GM18499 (cell line): ENCODE results near the gene NOB1.

Experiments used
- ATAC-seq: cut with Tn5 transposase; IDR thresholded peaks from one replicate; pipeline ENCODE4 v1.9.1; 2021; ENCODE audit warnings: moderate number of reproducible peaks; ENCODE audit not compliant: insufficient read depth, unreplicated experiment

NOB1 gene

DNA sequence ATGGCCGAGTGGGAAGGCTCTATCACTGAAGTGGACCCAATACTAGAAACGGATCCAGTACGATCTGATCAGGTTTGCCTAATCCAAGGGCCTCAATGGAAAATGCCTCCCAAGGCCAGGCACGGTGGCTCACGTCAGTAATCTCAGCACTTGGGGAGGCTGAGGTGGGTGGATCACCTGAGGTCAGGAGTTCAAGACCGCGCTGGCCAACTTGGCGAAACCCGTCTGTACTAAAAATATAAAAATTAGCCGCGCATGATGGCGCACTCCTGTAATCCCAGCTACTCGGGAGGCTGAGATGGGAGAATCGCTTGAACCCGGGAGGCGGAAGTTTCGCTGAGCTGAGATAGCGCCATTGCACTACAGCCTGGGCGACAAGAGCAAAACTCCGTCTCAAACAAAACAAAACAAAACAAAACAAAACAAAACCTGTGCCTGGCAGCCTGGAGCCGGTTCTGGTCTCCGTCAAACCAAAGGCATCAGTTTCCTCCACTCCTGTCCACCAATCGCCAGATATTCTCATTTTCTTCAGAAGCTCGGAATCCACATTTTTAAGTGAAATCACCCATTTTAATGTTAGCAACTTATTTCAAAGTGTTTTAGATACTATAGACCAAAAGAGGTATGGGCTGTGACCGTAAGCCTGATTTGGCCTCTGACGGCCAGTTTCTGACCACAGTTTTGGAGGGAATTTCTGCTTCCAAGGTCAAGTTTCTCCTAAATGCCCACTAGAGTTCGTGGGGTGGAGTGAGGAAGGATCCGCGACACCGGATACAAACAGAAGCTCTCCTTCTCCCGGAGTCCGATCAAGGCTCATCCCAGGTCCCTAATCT lies 29.0 kb downstream of the NOB1 start:
- no peak for ATAC-seq

DNA sequence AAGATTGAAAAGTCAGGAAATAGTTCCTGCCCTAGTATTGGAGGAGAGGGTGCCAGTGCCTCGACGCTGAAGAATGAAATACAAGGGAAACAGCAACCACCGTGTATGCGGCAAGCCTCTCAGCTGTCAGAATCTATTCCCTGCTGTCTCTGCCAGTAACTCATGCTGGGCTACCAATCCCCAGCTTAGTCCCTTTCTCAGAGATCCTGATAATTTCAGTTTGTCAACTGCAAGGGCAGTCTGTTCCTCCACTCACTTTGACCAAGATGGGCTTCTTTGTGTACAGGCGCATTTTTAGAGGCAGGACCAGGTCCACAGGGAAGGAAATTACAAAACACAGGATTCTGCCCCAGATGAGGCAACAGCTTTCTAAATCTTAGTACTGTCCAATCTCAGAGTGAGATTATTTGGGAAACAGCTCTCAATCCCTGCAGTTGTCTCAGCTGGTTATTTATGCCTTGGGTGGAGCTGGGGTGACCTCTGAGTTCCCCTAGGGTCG lies 29.7 kb downstream of the NOB1 start:
- no peak for ATAC-seq

DNA sequence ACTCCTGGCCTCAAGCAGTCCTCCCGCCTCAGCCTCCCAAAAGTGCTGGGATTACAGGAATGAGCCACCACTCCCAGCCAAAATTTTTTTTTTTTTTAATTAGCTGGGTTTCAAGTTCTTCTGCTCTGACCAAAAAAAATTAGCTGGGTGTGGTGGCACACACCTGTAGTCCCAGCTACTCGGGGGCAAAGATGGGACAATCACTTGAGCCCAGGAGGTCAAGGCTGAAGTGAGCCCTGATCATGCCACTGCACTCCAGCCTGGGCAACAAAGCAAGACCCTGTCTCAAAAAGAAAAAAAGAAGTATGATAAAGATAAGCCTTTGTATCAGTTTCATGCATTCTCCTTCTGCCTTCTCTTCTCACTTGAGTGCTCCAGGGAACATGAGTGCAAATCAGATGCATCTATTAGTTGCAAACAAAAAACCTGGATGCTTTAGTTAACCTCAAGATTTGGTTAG lies 30.3 kb downstream of the NOB1 start:
- ATAC-seq = no peak

DNA sequence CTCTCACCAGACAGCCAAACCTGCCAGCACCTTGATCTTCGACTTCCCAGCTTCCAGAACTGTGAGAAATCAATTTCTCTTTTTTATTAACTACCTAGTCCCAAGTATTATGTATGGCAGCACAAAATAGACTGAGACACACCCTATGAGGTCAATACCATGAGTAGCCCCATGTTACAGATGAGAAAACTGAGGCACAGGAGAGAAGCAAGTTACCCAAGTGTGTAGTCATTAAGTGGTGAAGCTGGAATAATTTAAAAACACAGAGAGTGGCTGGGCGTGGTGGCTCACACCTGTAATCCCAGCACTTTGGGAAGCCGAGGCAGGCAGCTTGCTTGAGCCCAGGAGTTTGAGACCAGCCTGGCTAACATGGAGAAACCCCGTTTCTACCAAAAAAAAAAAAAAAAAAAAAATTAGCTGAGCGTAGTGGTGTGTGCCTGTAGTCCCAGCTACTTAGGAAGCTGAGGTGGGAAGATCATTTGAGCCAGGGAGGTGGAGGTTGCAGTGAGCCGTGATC lies 33.2 kb downstream of the NOB1 start:
- ATAC-seq = no peak

DNA sequence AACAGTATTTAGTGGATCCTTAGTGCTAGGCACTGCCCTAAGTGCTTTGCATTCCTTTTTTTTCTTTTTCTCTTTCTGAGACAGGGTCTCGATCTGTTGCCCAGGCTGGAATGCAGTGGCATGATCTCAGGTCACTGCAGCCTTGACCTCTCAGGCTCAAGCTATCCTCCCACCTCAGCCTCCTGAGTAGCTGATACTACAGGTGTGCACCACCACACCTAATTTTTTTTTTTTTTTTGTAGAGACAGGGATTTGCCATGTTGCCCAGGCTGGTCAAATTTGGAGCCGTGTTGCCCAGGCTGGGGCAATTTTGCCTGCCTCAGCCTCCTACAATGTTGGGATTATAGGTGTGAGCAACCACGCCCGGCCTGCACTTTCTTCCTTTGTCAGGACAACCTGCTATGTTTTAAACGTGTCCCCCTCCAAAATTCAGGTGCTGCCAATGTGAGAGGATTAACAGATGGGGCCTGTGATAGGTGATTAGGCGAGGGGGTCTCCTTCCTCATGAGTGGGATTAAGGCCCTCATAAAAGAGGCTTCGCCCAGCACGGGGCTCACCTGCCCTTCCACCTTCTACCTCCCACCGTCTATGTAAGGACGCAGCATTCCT lies 33.8 kb downstream of the NOB1 start:
- no peak for ATAC-seq

DNA sequence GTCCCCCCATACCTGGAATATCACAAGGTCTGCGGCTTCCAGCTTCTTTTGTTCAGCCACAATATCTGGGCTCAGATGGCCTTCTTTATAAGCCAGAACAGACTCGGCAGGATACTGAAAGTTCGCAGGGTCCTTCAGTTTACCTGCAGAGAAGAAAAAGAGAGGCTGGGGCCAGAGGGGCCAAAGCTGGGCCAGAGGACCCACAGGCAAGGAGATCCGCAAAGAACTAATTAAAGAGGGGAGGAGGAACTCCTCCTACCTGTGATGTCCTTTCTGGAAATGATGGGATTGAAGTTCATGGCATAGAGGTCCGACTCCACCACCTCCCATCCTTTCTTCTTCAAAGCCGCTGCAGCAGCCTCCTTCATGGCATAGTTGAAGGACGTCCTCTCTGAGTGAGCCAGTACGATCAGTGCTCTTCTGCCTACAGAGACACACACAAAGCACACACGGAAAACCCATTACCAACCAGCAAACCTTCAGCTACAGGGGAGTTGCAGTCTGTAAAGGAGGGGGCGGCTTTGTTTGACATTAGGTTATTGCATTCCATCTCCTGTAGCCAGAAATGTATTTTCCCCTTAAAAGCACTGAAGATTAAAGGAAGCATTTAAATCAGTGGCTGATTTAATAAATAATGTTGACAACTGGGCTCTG lies 36.5 kb downstream of the NOB1 start:
- ATAC-seq = no peak

DNA sequence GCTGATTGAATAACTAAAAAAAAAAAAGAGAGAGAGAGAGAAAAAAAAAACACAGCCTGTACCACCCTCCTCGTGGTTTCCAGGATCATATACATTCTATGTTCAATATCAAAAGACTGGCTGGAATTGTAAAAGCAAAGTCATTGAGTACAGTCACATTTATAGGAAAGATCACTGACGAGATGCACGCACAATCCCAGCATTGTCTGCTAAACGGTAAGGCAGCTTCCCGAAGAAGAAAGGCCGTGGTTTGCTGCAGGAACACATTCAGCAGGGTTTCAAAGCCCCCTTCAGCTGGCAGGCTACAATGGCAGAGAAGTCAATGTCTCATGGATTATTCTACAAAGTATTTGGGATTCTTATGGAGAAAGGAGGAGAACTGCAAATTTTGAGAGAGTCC lies 37.7 kb downstream of the NOB1 start:
- no peak for ATAC-seq

DNA sequence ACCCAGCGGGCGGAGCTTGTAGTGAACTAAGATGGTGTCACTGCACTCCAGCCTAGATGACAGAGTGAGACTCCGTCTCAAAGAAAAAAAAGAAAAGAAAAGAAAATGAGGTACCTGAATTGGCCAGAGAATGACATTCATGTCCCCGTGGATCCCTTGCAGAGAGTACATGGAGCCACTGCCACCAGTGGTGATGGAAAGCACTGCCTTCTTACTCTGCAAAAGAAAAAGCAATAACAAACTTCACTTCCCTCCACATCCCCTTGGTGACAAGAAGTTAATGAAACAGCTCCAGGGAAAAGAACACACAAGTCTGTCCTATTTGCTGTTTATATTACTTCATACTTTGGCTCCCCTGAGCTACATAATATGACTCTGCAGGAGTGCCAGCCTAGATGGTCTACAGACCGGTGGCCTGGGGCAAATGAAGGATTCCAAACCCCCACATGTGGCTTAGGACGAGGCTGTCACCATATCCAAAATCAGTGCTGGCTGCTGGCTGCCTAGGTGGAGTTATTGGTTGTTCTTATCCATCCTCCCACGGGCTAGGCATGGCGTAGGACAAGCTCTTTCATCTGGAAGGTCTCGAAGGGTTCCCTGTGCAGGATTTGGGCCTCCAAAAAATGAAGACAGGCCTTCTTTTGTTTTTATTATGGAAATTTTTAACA lies 41.7 kb downstream of the NOB1 start:
- ATAC-seq = no peak

DNA sequence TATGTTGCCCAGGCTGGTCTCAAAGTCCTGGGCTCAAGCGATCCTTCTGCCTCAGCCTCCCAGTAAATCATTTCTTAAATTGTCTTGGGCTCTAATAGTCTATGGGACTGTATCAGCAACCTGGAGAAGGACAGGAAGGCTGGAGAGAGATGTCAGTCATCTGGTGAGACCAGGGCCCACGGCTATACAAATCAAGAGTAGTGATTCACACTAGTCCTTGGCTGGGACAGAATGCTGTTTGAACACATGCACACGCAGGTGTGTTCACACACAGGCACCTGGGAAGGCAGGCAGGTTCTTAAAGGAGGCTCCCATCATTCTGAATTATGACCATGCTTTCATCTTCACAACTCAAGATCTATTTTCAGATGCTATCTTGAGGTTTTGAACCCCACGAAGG lies 42.4 kb downstream of the NOB1 start:
- no peak for ATAC-seq

DNA sequence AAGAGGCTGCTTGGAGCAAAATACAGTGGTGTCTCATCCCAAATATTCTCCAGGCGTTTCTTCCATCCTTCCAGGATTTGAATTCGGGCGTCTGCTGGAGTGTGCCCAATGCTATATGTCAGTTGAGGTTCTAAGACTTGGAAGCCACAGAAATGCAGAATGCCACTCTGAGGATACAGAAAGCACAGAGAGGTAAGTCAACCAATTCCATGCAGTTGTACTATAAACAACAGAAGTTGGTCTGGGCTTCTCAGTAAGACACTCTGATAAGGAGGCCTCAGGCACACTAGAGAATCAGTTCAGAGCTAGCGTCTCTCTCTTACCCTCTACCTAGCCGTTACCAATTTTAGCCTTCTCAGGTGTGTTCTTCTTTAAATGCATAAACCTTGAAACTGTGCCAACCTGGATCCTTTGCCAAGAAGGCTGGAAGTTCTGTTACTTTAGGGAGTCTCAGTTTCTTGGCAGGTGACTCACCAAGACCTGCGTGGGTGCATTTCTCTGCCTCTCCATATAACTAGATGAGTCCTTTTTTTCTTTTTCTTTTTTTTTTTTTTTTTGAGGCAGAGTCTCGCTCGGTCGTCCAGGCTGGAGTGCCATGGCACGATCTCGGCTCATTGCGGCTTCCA lies 43.5 kb downstream of the NOB1 start:
- no peak for ATAC-seq

DNA sequence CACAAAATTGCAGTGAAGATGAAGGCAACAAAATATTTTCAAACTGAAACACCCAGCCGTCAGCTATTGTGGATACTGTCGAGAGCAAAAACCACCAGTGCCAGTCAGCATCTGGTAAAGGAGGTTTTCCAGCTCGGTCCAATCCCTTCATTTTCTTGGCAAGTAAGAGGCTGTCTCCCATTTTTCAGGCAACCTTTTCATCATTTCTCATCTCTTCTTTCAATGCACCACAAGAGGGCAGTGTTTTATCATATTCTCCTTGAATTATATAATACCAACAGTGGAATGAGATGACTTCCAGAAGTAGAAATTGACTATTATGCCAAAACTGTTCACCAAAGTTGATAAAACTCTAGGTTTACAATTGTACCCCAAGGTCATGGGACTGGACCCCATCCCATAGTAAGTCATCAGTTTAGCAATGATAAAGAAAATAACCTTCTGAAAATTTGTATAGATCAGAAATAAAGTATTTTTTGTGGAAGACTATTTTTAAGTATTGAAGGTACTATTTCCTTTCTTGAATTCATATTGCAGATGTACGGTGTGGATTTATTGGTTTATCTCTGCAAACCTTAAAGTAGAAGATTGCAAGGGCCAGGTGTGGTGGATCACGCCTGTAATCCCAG lies 45.2 kb downstream of the NOB1 start:
- no peak for ATAC-seq

DNA sequence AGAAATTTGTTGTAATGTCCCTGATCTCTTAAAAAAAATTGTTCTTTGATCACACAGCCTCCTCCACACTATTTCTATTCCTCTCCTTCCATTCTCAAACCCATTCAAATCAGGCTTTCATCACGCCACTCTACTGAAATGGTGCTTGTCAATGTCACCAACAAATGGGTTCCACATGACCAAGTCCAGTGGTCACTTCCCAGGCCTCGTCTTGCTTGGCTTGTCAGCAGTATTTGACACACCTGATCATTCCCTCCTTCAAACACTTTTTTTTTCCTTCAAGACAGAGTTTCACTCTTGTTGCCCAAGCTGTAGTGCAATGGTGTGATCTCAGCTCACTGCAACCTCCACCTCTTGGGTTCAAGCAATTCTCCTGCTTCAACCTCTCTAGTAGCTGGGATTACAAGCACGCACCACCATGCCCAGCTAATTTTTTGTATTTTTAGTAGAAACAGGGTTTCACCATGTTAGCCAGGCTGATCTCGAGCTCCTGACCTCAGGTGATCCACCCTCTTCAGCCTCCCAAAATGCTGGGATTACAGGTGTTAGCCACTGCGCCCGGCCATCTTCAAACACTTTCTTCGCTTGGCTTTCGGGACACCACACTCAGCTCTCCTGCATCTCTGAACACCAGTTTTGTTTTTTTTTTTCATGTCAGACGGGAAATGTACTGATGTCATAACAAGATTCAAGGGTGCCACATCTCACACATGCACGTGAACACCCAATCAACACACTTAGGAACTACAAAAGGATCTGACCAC lies 46.6 kb downstream of the NOB1 start:
- ATAC-seq = no peak

DNA sequence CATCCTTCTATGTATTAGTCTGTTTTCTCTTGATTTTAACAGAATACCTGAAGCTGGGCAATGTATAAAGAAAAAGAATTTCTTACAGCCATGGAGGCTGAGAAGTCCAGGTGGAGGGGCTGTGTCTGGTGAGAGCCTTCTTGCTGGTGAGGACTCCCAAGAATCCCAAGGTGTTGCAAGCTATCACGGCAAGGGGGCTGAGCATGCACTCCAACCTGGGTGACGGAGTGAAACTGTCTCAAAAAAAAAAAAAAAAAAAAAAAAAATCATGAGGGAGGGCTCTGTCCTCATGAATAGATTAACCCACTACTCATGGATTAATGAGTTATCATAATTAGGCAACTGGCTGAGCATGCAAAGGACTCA lies 47.8 kb downstream of the NOB1 start:
- ATAC-seq = no peak

DNA sequence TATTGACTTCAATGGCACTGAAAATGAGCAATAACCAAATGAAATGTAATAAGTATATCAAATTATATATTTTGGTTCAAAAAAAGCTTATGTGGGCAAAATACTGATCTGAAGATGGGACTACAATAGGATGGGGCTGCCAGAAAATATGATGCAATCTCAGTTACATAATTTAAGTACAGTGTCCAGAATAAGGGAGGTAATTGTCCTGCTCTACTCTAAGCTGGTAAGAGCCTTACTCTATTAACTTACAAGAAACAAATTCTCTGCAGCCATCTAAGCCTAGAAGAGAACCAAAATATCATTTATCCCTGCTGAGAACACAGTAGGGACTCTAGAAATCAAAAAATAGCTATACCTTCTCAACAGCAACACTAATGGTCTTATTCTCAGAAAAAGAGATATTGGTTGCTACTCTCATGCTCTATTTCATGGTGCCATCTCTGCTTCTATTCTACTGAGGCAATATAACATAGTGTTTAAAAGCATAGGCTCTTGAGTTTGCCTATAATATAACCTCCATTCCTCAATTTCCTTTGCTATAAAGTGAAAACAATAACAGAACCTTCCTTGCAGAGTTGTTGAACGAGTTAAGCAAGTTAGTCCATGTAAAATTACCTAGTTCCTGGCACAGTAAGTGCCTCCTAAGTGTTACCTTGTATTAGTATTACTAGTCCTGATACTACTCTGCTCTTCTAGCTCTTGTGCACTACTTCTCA lies 48.3 kb downstream of the NOB1 start:
- ATAC-seq = no peak

DNA sequence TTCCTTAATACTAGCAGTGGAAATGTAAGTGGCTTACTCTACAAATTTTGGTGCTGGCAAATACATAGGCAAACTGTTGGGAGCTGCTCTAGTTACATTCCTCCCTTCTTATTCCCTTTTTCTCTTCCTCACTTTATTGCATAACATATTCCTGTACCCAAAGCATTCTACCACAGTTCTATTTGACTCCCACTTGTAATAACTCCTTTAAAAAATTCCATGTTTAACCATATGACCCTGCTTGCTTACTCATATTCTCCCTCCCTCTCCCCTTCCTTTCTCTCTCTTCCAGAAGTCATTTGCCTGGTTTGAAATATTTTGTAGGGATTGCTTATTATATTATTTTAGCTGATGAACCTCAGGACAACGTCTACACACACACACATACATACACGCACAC lies 51.1 kb downstream of the NOB1 start:
- no peak for ATAC-seq

DNA sequence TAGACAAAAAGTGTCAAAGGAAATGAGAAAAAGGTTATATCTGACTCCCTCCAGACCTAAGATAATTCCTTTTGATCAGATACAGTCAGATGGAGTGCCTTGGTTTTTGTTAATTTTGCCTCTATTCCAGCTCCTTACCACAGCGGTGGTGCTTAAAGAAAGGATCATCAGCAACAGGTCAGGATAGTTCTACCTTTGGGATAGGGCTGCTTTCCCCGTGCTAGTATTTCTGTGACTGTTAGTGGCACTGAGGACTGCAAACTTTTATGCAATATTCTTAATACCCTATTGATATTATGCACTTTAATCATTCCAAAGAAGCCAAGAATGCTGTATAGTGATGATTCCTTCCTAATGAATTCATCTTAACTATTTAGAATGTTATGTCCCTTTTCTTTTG lies 52.9 kb downstream of the NOB1 start:
- no peak for ATAC-seq

DNA sequence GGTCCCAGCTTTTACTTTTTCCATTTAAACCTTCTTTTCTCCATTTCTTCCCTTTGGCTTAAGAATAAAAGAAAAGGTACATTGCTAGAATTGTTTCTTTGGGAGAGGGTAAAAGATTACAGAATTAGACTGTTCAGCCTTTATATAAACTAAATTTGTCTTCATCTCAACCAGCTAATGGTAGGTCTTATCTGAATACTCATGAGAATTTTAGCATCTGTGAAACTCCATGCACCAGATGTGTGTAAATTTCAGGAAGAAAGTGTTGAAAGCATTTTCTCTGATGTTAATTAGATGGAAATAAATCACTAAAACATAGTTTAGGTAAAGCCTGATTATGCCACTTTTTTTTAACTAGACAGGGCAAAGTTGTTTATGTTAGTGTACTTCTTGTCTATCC lies 53.3 kb downstream of the NOB1 start:
- no peak for ATAC-seq

DNA sequence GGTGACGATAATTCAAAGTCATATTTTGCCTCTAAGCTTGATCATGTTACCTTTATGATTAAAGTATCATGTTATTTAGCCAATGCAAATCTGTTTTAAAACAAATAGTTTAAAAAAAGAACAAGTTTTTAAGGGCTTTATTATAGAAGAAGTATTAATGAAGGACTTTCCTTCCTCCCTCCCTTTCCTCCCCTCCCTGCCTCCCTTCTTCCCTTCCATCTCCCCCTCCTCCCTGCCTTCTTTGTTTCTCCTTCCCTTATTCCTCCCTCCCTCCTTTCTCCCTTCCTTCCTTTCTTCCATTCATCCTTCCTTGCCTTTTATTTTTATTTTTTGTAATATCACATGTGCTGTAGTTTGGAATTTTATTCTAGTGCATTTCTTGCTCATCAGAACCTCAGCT lies 54.8 kb downstream of the NOB1 start:
- no peak for ATAC-seq
